Activated CD4-positive, alpha-beta memory T cell treated with anti-CD3 and anti-CD28 coated beads for 36 hours (primary cell): ENCODE results near the gene GABBR1. TPM values are rescaled to one million over a fixed set of nuclear protein-coding genes. Genes with fewer than 3 reads are reported as not detected.

ENCODE experiments used
- CTCF ChIA-PET: fragments of 350-600 bp; sonication (Branson Sonifier 250); formaldehyde crosslinking; loops from one replicate; lab custom pipeline; 2021; ENCODE audit warnings: antibody characterized with exemption, inconsistent platforms; lab: Charles Lee
- POLR2A ChIA-PET: fragments of 350-600 bp; sonication (Branson Sonifier 250); formaldehyde crosslinking; loops from one replicate; lab custom pipeline; 2021; ENCODE audit warnings: antibody characterized with exemption; lab: Charles Lee
- DNase-seq: peaks from one replicate; pipeline ENCODE4 v3.0.0-alpha.2; 2020
- H3K27ac Mint-ChIP-seq: one replicate; pipeline ENCODE4 v1.8.0; 2021; ENCODE audit warnings: mixed read lengths
- H3K27me3 Mint-ChIP-seq: one replicate; pipeline ENCODE4 v1.8.0; 2021; ENCODE audit warnings: mixed read lengths
- H3K36me3 Mint-ChIP-seq: one replicate; pipeline ENCODE4 v1.8.0; 2021; ENCODE audit warnings: mixed read lengths
- H3K4me1 Mint-ChIP-seq: one replicate; pipeline ENCODE4 v1.8.0; 2021; ENCODE audit warnings: low read depth, mixed read lengths
- H3K4me3 Mint-ChIP-seq: one replicate; pipeline ENCODE4 v1.8.0; 2021; ENCODE audit warnings: mild to moderate bottlenecking, mixed read lengths
- H3K9me3 Mint-ChIP-seq: one replicate; pipeline ENCODE4 v1.8.0; 2021; ENCODE audit warnings: mixed read lengths
- intact Hi-C: fragments of 100-400 bp; cut with micrococcal nuclease; formaldehyde crosslinking; loops from one replicate; pipeline ENCODE4 v1.15.1; 2023
- total RNA-seq, 2 experiments: library from RNA; stranded (reverse); gene quantifications; one replicate each; pipeline ENCODE4 v1.2.3, GENCODE V29; 2021

GABBR1 gene
- total RNA-seq, 2 experiments from 2014 or later, result 21.1 to 23.5 TPM

- POLR2A ChIA-PET, result no interaction called here
- intact Hi-C loops, result loop anchor here (5.0 kb wide), 1 partner anchor 56 kb away; no protein-coding TSS in a partner anchor
Observed at GRCh38 chr6:29651413-29652197, 18.6 kb upstream of the GABBR1 start.

DNA sequence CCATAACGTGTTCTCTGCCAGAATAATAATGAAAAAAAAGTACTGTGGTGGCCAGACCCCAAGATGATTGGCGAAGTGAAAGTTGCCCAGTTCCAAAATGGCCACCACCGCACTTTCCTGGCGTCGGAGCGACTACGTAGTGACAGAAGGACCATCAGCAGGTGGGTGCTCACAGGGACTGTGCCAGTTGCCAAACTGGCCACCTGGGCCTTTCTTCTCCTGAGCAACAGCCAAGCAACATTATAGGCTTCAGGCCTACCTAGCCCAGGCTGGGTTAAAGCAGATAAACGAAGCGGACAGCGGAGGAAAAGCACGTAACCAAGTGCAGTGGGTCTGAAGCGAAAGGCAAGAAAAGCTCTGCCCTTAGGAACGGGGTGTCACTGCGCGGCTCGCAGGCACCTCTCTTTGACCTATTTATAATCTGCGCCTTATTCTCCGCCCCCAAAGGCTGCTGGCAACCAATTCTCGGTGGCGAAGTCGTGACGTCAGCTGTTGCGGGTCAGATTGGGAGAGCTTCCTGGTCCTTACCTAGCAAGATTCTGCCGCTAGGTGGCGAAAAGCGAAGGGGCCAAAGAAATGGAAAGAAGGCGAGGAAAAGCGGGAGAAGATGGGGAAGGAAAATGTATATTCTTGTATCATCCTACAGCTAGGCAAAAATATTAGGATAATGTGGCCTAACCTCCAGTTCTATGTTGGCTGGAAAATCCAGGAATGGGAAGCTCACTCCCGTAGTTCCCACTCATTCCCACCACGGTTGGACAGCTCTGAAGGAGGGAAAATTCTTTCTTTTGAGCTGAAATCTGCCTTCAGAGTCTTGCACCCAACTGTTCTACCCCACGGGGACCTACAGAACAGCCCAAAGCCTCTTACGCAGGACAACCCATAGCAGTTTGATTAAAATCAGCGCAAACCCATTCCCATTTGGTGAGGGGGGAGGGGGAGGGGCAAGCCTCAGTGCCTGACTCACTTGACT, 17.0 kb upstream of the GABBR1 start:
- ChIA-PET POLR2A (interaction anchor here (0.9 to 1.7 kb wide), 5 partner anchors 9 to 726 kb away, joined by 3 to 5 read pairs (median 4); partner anchors contain the start of genes GABBR1, PPP1R11 and TRIM27), CTCF (interaction anchor here (0.7 to 6.6 kb wide), 43 partner anchors 8 to 727 kb away, joined by 3 to 150 read pairs (median 4); partner anchors contain the start of genes GABBR1 and TRIM27)
- H3K27me3 Mint-ChIP-seq, result no peaks in the 10 kb centered on the region
- peak overlapping the region; percentile 98 for H3K27ac Mint-ChIP-seq
- peak; percentile 98 for DNase-seq
- H3K4me3 Mint-ChIP-seq, result peak overlapping the region; percentile 97
- H3K9me3 Mint-ChIP-seq, result no peaks in the 10 kb centered on the region
- H3K4me1 Mint-ChIP-seq, result peaks cover 6% of the 10 kb centered on the region
- no peaks in the 10 kb centered on the region for H3K36me3 Mint-ChIP-seq
- intact Hi-C loops, result loop anchor here (1.0 to 5.0 kb wide), 3 partner anchors 9 to 57 kb away; partner anchors contain the start of gene GABBR1

More at GRCh38 chr6:29651413-29652197, 18.6 kb upstream of the GABBR1 start:
- peaks cover 6% of the 10 kb centered on the region for H3K4me1 Mint-ChIP-seq
- peak overlapping the region; percentile 31 for H3K4me3 Mint-ChIP-seq
- CTCF ChIA-PET, result interaction anchor here (0.7 to 6.6 kb wide), 16 partner anchors 11 to 814 kb away, joined by 3 to 150 read pairs (median 7); partner anchors contain the start of gene GABBR1
- H3K9me3 Mint-ChIP-seq, result no peaks in the 10 kb centered on the region
- peak overlapping the region; percentile 16 for H3K27ac Mint-ChIP-seq
- H3K27me3 Mint-ChIP-seq, result peaks cover 5% of the 10 kb centered on the region
- DNase-seq, result no peak
- H3K36me3 Mint-ChIP-seq, result no peaks in the 10 kb centered on the region

DNA sequence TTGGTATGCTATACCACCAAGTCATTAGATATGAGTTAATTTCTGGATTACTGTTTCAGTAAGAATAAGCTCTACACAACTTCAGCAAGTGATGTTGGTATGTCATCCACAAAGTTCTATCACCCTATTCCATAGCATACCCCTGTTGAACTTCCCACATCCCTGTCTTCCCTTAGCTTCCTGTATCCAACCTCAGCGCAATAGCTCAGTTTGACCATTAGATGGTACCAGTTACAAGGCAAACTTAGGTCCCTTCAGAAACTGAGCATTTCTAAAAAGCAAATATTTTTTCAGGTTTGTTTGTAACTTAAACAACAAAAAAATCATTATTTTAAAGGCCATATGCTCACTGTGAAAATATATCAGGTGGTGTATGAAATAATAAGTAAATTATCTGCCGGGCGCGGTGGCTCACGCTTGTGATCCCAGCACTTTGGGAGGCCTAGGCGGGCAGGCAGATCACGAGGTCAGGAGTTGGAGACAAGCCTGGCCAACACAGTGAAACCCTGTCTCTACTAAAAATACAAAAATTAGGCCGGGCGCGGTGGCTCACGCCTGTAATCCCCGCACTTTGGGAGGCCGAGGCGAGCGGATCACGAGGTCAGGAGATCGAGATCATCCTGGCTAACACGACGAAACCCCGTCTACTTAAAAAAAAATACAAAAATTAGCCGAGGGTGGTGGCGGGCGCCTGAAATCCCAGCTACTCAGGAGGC, 15.1 kb upstream of the GABBR1 start:
- intact Hi-C loops, result no loop called here
- no peak overlapping the region for H3K4me3 Mint-ChIP-seq
- ChIA-PET POLR2A (no interaction called here), CTCF (interaction anchor here (0.6 to 3.7 kb wide), 7 partner anchors 9 to 84 kb away, joined by 3 to 23 read pairs (median 4); no protein-coding TSS in a partner anchor)
- H3K27me3 Mint-ChIP-seq, result no peaks in the 10 kb centered on the region
- H3K27ac Mint-ChIP-seq, result no peak overlapping the region
- DNase-seq, result no peak
- H3K9me3 Mint-ChIP-seq, result no peaks in the 10 kb centered on the region
- H3K36me3 Mint-ChIP-seq, result no peaks in the 10 kb centered on the region
- peaks cover 8% of the 10 kb centered on the region for H3K4me1 Mint-ChIP-seq

- DNase-seq, result peak; percentile 36
- Mint-ChIP-seq H3K36me3 (no peaks in the 10 kb centered on the region), H3K27me3 (no peaks in the 10 kb centered on the region), H3K4me1 (peaks cover 19% of the 10 kb centered on the region), H3K4me3 (no peak overlapping the region), H3K9me3 (no peaks in the 10 kb centered on the region), H3K27ac (peak overlapping the region; percentile 64)
- ChIA-PET POLR2A (interaction anchor here (1.7 kb wide), 1 partner anchor 8 kb away, joined by 5 read pairs; no protein-coding TSS in a partner anchor), CTCF (interaction anchor here (0.8 to 8.5 kb wide), 3 partner anchors 11 to 61 kb away, joined by 3 to 150 read pairs (median 3); no protein-coding TSS in a partner anchor)
- intact Hi-C loops, result loop anchor here (1.0 kb wide), 1 partner anchor 9 kb away; no protein-coding TSS in a partner anchor
Observed at GRCh38 chr6:29641430-29642148, 8.6 kb upstream of the GABBR1 start.

DNA sequence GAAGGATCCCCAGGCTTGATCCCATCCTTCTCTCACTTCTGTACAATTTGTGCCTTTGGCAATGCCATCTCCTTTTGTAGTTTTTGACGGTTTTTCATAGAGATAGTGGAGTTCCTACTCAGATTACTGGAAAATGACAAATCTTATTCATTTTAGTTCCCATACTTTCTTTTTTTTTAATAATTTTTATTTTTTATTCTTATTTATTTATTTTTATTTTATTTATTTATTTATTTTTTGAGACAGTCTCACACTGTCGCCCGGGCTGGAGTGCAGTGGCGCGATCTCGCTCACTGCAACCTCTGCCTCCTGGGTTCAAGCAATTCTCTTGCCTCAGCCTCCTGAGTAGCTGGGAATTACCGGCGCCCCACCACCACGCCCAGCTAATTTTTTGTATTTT, 4.3 kb upstream of the GABBR1 start:
- intact Hi-C loops, result no loop called here
- Mint-ChIP-seq H3K36me3 (no peaks in the 10 kb centered on the region), H3K4me1 (peaks cover 17% of the 10 kb centered on the region), H3K27ac (no peak overlapping the region), H3K4me3 (no peak overlapping the region), H3K9me3 (no peaks in the 10 kb centered on the region), H3K27me3 (no peaks in the 10 kb centered on the region)
- ChIA-PET CTCF (interaction anchor here (8.5 kb wide), 1 partner anchor 15 kb away, joined by 150 read pairs; no protein-coding TSS in a partner anchor), POLR2A (no interaction called here)
- DNase-seq, result no peak

DNA sequence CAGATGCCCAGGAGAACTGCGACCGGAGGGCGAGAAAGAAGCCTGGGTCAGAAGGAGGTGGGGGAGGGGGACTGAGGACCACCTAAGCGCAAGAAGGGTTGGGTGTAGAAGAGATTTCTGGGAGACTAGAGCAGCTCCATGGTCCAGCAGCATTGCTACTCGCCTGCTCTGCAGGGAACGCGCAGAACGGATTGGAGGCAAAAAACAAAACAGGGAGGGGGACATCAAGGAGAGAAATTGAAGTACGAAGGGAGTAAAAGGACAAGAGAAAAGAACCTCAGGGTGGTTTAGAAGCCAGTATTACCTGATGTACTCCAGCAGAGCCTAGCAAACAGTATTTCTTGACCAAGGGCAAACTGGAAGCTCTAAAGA, 537 bp upstream of the GABBR1 start:
- H3K27ac Mint-ChIP-seq, result peak overlapping the region; percentile 43
- H3K27me3 Mint-ChIP-seq, result peaks cover 2% of the 10 kb centered on the region
- ChIA-PET CTCF (interaction anchor here (0.9 to 3.4 kb wide), 3 partner anchors 17 to 43 kb away, joined by 3 to 25 read pairs (median 20); no protein-coding TSS in a partner anchor), POLR2A (interaction anchor here (1.5 kb wide), 1 partner anchor 16 kb away, joined by 4 read pairs; no protein-coding TSS in a partner anchor)
- no peaks in the 10 kb centered on the region for H3K9me3 Mint-ChIP-seq
- no peak for DNase-seq
- H3K36me3 Mint-ChIP-seq, result peaks cover 4% of the 10 kb centered on the region
- H3K4me1 Mint-ChIP-seq, result peaks cover 42% of the 10 kb centered on the region
- H3K4me3 Mint-ChIP-seq, result peak overlapping the region; percentile 75
- intact Hi-C loops, result loop anchor here (1.0 kb wide), 1 partner anchor 17 kb away; no protein-coding TSS in a partner anchor

- peaks cover 4% of the 10 kb centered on the region for H3K36me3 Mint-ChIP-seq
- peak overlapping the region; percentile 79 for H3K4me3 Mint-ChIP-seq
- ChIA-PET POLR2A (interaction anchor here (1.5 kb wide), 1 partner anchor 18 kb away, joined by 4 read pairs; no protein-coding TSS in a partner anchor), CTCF (interaction anchor here (0.6 to 3.4 kb wide), 4 partner anchors 19 to 590 kb away, joined by 4 to 25 read pairs (median 14); no protein-coding TSS in a partner anchor)
- H3K27me3 Mint-ChIP-seq, result peaks cover 2% of the 10 kb centered on the region
- H3K4me1 Mint-ChIP-seq, result peaks cover 44% of the 10 kb centered on the region
- no peak overlapping the region for H3K27ac Mint-ChIP-seq
- H3K9me3 Mint-ChIP-seq, result no peaks in the 10 kb centered on the region
- DNase-seq, result peak; percentile 64
- intact Hi-C loops, result no loop called here
Observed at GRCh38 chr6:29631860-29632731, 887 bp downstream of the GABBR1 start.

DNA sequence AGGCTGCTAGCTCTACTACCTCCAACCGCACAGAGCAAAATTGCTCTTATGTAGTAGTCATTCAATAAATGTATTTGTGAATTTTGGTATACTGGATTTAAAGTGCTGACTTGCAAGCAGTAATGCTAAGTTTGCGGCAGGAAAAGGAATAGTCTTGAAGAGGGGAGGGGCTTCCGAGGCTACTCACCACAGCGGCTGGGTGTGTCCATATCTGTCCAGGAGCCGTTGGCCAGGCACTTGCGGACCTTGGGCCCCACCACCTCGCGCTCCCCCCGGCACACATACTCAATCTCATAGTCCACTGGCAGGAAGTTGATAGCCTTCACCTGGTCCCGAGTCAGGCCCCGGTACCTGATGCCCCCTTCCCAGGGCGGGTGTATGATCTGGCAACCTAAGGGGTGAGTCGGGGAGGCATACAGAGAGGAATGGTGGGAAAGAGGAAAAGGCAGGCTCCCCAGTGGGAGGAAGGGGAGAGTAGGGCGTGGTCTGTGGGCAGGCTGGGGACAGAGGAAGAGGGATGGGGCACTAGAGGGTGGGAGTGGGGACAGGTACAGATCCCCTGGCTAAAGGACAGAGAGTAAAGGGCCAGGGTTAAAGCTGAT, 1.7 kb downstream of the GABBR1 start:
- DNase-seq, result no peak
- no peaks in the 10 kb centered on the region for H3K9me3 Mint-ChIP-seq
- ChIA-PET CTCF (interaction anchor here (0.6 to 6.1 kb wide), 4 partner anchors 19 to 589 kb away, joined by 4 to 39 read pairs (median 6); no protein-coding TSS in a partner anchor), POLR2A (no interaction called here)
- peak overlapping the region; percentile 79 for H3K4me3 Mint-ChIP-seq
- H3K27ac Mint-ChIP-seq, result no peak overlapping the region
- intact Hi-C loops, result no loop called here
- H3K27me3 Mint-ChIP-seq, result peaks cover 2% of the 10 kb centered on the region
- H3K36me3 Mint-ChIP-seq, result peaks cover 4% of the 10 kb centered on the region
- H3K4me1 Mint-ChIP-seq, result peaks cover 44% of the 10 kb centered on the region

GRCh38 chr6:29630315-29630714, 2.7 kb downstream of the GABBR1 start:
- CTCF ChIA-PET, result interaction anchor here (0.9 to 6.1 kb wide), 2 partner anchors 20 to 24 kb away, joined by 6 to 39 read pairs; no protein-coding TSS in a partner anchor
- POLR2A ChIA-PET, result no interaction called here
- H3K27ac Mint-ChIP-seq, result no peak overlapping the region
- H3K4me3 Mint-ChIP-seq, result no peak overlapping the region
- peaks cover 4% of the 10 kb centered on the region for H3K36me3 Mint-ChIP-seq
- H3K4me1 Mint-ChIP-seq, result peaks cover 44% of the 10 kb centered on the region
- no peak for DNase-seq
- no peaks in the 10 kb centered on the region for H3K9me3 Mint-ChIP-seq
- H3K27me3 Mint-ChIP-seq, result peaks cover 2% of the 10 kb centered on the region
- intact Hi-C loops, result no loop called here
